ENCODE data around the gene MMP2.

MMP2 gene

DNA sequence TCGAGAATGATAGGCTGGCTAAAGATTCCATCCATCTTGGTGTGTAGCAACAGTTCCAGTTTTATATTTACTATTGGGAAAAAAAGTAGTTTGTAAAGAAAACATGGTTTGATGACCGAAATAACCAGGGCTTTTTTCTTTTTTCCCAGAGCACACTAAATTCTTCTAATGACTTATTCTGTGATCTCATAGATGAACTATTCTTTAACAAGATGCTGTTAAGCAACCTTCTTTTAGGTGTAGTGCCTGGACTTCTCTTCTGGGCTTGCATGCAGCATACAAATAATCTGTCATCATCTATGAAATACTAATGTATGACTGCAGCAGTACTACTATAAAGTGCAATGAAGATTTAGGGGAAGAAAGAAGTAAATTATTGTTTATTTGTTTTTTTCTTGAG, 76.4 kb downstream of the MMP2 start:
- H3K4me3 ChIP-seq (ENCODE audit: control insufficient read depth, low read depth, low read length): no peak overlapping the region
- peak; percentile 31 for DNase-seq (ENCODE audit: low read depth)
- TF ChIP-seq, protein P1, sequence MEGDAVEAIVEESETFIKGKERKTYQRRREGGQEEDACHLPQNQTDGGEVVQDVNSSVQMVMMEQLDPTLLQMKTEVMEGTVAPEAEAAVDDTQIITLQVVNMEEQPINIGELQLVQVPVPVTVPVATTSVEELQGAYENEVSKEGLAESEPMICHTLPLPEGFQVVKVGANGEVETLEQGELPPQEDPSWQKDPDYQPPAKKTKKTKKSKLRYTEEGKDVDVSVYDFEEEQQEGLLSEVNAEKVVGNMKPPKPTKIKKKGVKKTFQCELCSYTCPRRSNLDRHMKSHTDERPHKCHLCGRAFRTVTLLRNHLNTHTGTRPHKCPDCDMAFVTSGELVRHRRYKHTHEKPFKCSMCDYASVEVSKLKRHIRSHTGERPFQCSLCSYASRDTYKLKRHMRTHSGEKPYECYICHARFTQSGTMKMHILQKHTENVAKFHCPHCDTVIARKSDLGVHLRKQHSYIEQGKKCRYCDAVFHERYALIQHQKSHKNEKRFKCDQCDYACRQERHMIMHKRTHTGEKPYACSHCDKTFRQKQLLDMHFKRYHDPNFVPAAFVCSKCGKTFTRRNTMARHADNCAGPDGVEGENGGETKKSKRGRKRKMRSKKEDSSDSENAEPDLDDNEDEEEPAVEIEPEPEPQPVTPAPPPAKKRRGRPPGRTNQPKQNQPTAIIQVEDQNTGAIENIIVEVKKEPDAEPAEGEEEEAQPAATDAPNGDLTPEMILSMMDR (IDR thresholded peaks at IDR 0.05; ENCODE audit: control insufficient read depth, insufficient read depth, low read depth, low read length, missing control alignments): no peak

Measured in AG09309 (cell line).